GM23338 (cell line): ENCODE data around the gene NLRP1. TPM values are rescaled to one million over a fixed set of nuclear protein-coding genes. Genes with fewer than 3 reads are reported as not detected.
A peak's percentile ranks its signal among the peaks of the same experiment; 100 is the strongest.

Experiments
- ATAC-seq: fragments of 200-7000 bp; cut with Tn5 transposase; 3 replicates; pipeline ENCODE4 v1.9.1; 2020
- DNase-seq: peaks from one replicate; pipeline ENCODE4 v3.0.0-alpha.2; 2015; ENCODE audit warnings: low spot score
- H2AFZ ChIP-seq: fragments of 200-600 bp; sonication (generic); 2 replicates; pipeline ENCODE4 v1.8.0; 2016; ENCODE audit warnings: antibody characterized with exemption, mild to moderate bottlenecking, moderate library complexity
- H3F3A ChIP-seq: fragments of 200-600 bp; sonication (generic); replicated peaks from 2 replicates; pipeline ENCODE4 v1.8.0; 2017; ENCODE audit warnings: antibody characterized with exemption, mixed run types, low read depth
- H3K27ac ChIP-seq: fragments of 200-600 bp; sonication (generic); 2 replicates; pipeline ENCODE4 v1.6.1; 2016; ENCODE audit warnings: low read depth
- H3K27me3 ChIP-seq: fragments of 200-600 bp; sonication (generic); 2 replicates; pipeline ENCODE4 v1.8.0; 2016; ENCODE audit warnings: mild to moderate bottlenecking, mixed run types, moderate library complexity; ENCODE audit not compliant: insufficient read depth
- H3K36me3 ChIP-seq: fragments of 200-600 bp; sonication (generic); 2 replicates; pipeline ENCODE4 v1.8.0; 2016; ENCODE audit warnings: mild to moderate bottlenecking; ENCODE audit not compliant: insufficient read depth
- H3K4me1 ChIP-seq: fragments of 200-600 bp; sonication (generic); 2 replicates; pipeline ENCODE4 v1.8.0; 2016; ENCODE audit warnings: mild to moderate bottlenecking, moderate library complexity; ENCODE audit not compliant: insufficient read depth
- H3K4me2 ChIP-seq: fragments of 200-600 bp; sonication (generic); 2 replicates; pipeline ENCODE4 v1.7.1; 2017; ENCODE audit warnings: mixed run types
- H3K4me3 ChIP-seq: fragments of 200-600 bp; sonication (generic); 2 replicates; pipeline ENCODE4 v1.6.1; 2016; ENCODE audit warnings: mixed run types
- H3K79me2 ChIP-seq: fragments of 200-600 bp; sonication (generic); replicated peaks from 2 replicates; pipeline ENCODE4 v1.8.0; 2017; ENCODE audit warnings: mild to moderate bottlenecking; ENCODE audit not compliant: insufficient read depth
- H3K9me2 ChIP-seq: fragments of 200-600 bp; sonication (generic); 2 replicates; pipeline ENCODE4 v1.8.0; 2017; ENCODE audit not compliant: insufficient read depth
- H4K20me1 ChIP-seq: fragments of 200-600 bp; sonication (generic); replicated peaks from 2 replicates; pipeline ENCODE4 v1.8.0; 2017; ENCODE audit warnings: mild to moderate bottlenecking; ENCODE audit not compliant: insufficient read depth
- H3K27ac Mint-ChIP-seq: 2 replicates; pipeline ENCODE4 v1.8.0; 2020; ENCODE audit warnings: inconsistent platforms, mild to moderate bottlenecking, moderate library complexity, mixed read lengths
- H3K27me3 Mint-ChIP-seq: 3 replicates; pipeline ENCODE4 v1.8.0; 2022; ENCODE audit warnings: low read depth, mild to moderate bottlenecking, moderate library complexity, mixed read lengths, inconsistent platforms; ENCODE audit not compliant: insufficient read depth, poor library complexity
- H3K36me3 Mint-ChIP-seq: 3 replicates; pipeline ENCODE4 v1.8.0; 2021; ENCODE audit warnings: low read depth, mild to moderate bottlenecking, inconsistent platforms, moderate library complexity, mixed read lengths
- H3K4me1 Mint-ChIP-seq: 3 replicates; pipeline ENCODE4 v1.8.0; 2020; ENCODE audit warnings: mild to moderate bottlenecking, inconsistent platforms, mixed read lengths
- H3K4me3 Mint-ChIP-seq: 3 replicates; pipeline ENCODE4 v1.8.0; 2021; ENCODE audit warnings: moderate library complexity, mild to moderate bottlenecking, inconsistent platforms, mixed read lengths
- H3K9me3 Mint-ChIP-seq: 3 replicates; pipeline ENCODE4 v1.8.0; 2020; ENCODE audit warnings: moderate library complexity, mild to moderate bottlenecking, inconsistent platforms, mixed read lengths
- EZH2phosphoT487 ChIP-seq: fragments of 200-600 bp; sonication (generic); IDR thresholded peaks from one replicate; pipeline ENCODE4 v1.8.1; 2018; ENCODE audit warnings: antibody characterized with exemption; ENCODE audit not compliant: unreplicated experiment
- JUNB ChIP-seq: IDR thresholded peaks from one replicate; pipeline ENCODE4 v1.6.1; 2016; ENCODE audit warnings: antibody characterized with exemption; ENCODE audit not compliant: unreplicated experiment
- POLR2AphosphoS5 ChIP-seq: IDR thresholded peaks from 2 replicates; pipeline ENCODE4 v1.6.1; 2016; ENCODE audit warnings: antibody characterized with exemption, low read depth
- polyA plus RNA-seq: library from polyadenylated mRNA; unstranded; fragments of >200 nt; fragmentation: Nextera tagmentation; extraction: Ambion mirVana; gene quantifications from 2 replicates; pipeline ENCODE4 v1.2.1, GENCODE V29; 2016
- total RNA-seq: library from RNA; depleted of rRNA; stranded (reverse); fragments of >200 nt; shearing (Covaris generic); gene quantifications from 2 replicates; pipeline ENCODE4 v1.2.3, GENCODE V29; 2014
- TF ChIP-seq, protein P1 (sequence below), 2 experiments: fragments of 200-600 bp in 1 of 2; sonication (generic) in 1 of 2; conservative IDR thresholded peaks; 2 replicates each; pipeline versions ENCODE4 v1.5.1 to v1.6.1; 2016 to 2017; ENCODE audit warnings: antibody characterized with exemption in 2 of 2, low read depth in 2 of 2, mild to moderate bottlenecking in 2 of 2, moderate library complexity in 1 of 2
- TF ChIP-seq, protein P2 (sequence below): IDR thresholded peaks from 2 replicates; pipeline ENCODE4 v1.6.1; 2016; ENCODE audit warnings: antibody characterized with exemption
- TF ChIP-seq, protein P3 (sequence below): fragments of 250-450 bp; sonication (Bioruptor Pico); IDR thresholded peaks from 2 replicates; pipeline ENCODE4 v1.5.0; 2020; ENCODE audit warnings: mild to moderate bottlenecking, moderate library complexity

The NLRP1 gene
- total and polyA plus RNA-seq, 2 experiments from 2014 or later: 7.6 to 16.2 TPM

DNA sequence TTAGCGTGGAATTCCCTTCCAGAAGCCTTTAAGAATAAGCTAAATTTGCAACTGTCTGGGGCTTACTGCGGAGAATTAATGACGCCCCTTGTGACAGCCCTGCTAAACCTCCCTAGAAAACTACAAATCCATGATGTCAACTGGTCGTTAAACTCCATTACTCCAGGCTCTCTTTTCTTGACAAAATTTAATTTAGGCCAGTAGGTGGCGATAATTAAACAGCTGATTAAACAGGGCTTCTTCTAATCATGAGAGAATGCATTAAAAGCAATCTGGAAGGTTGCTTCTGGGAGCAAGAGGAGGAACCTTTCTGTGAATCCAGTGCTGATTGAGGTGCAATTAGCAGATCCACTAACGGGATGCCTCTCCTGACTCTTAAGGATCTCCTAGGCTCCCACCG is 8.1 kb upstream of the NLRP1 start:
- Mint-ChIP-seq H3K4me3 (no peak overlapping the region), H3K36me3 (no peaks in the 10 kb centered on the region), H3K9me3 (no peaks in the 10 kb centered on the region), H3K27me3 (peaks cover 2% of the 10 kb centered on the region), H3K4me1 (no peaks in the 10 kb centered on the region; the same call in 2 of the 3 replicates), H3K27ac (no peak overlapping the region)
- H4K20me1 ChIP-seq: no peaks in the 10 kb centered on the region
- no peaks in the 10 kb centered on the region for H3K27me3 ChIP-seq
- H3K36me3 ChIP-seq: no peaks in the 10 kb centered on the region
- H3K27ac ChIP-seq: no peak overlapping the region
- no peaks in the 10 kb centered on the region for H3K4me1 ChIP-seq
- no peak overlapping the region for H3K4me2 ChIP-seq
- ATAC-seq (peak; percentile 67), DNase-seq (peak; percentile 84)
- no peaks in the 10 kb centered on the region for H3K9me2 ChIP-seq
- TF ChIP-seq, protein P1, sequence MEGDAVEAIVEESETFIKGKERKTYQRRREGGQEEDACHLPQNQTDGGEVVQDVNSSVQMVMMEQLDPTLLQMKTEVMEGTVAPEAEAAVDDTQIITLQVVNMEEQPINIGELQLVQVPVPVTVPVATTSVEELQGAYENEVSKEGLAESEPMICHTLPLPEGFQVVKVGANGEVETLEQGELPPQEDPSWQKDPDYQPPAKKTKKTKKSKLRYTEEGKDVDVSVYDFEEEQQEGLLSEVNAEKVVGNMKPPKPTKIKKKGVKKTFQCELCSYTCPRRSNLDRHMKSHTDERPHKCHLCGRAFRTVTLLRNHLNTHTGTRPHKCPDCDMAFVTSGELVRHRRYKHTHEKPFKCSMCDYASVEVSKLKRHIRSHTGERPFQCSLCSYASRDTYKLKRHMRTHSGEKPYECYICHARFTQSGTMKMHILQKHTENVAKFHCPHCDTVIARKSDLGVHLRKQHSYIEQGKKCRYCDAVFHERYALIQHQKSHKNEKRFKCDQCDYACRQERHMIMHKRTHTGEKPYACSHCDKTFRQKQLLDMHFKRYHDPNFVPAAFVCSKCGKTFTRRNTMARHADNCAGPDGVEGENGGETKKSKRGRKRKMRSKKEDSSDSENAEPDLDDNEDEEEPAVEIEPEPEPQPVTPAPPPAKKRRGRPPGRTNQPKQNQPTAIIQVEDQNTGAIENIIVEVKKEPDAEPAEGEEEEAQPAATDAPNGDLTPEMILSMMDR (conservative IDR thresholded peaks at IDR 0.05; ENCODE audit: low read depth in 2 of 2): peak; percentile 62 to 81
- no peak for TF ChIP-seq EZH2phosphoT487
- H3F3A ChIP-seq: no peaks in the 10 kb centered on the region
- no peak overlapping the region for H3K4me3 ChIP-seq
- H3K79me2 ChIP-seq: no peaks in the 10 kb centered on the region
- H2AFZ ChIP-seq: 0 out of 2 replicates have a peak overlapping the region, but pooled peaks have one; percentile 81

- Histone ChIP-seq H2AFZ (0 out of 2 replicates have a peak overlapping the region, but pooled peaks have one; percentile 81), H3K9me2 (no peaks in the 10 kb centered on the region), H3K27me3 (no peaks in the 10 kb centered on the region), H3K4me2 (no peak overlapping the region), H3K79me2 (no peaks in the 10 kb centered on the region), H3K4me1 (no peaks in the 10 kb centered on the region), H3K36me3 (no peaks in the 10 kb centered on the region), H3F3A (no peaks in the 10 kb centered on the region), H3K4me3 (no peak overlapping the region), H3K27ac (no peak overlapping the region), H4K20me1 (no peaks in the 10 kb centered on the region)
- H3K27me3 Mint-ChIP-seq: peaks cover 2% of the 10 kb centered on the region
- no peaks in the 10 kb centered on the region; the same call in 2 of the 3 replicates for H3K4me1 Mint-ChIP-seq
- no peak overlapping the region for H3K4me3 Mint-ChIP-seq
- ATAC-seq: no peak
- H3K9me3 Mint-ChIP-seq: no peaks in the 10 kb centered on the region
- no peak overlapping the region for H3K27ac Mint-ChIP-seq
- H3K36me3 Mint-ChIP-seq: no peaks in the 10 kb centered on the region
- DNase-seq: no peak
- TF ChIP-seq, protein P2, sequence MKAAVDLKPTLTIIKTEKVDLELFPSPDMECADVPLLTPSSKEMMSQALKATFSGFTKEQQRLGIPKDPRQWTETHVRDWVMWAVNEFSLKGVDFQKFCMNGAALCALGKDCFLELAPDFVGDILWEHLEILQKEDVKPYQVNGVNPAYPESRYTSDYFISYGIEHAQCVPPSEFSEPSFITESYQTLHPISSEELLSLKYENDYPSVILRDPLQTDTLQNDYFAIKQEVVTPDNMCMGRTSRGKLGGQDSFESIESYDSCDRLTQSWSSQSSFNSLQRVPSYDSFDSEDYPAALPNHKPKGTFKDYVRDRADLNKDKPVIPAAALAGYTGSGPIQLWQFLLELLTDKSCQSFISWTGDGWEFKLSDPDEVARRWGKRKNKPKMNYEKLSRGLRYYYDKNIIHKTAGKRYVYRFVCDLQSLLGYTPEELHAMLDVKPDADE: no peak
- TF ChIP-seq, protein P1 (conservative IDR thresholded peaks at IDR 0.05; ENCODE audit: low read depth in 2 of 2): no peak
- TF ChIP-seq POLR2AphosphoS5 (no peak), JUNB (no peak), EZH2phosphoT487 (no peak)
- TF ChIP-seq, protein P3, sequence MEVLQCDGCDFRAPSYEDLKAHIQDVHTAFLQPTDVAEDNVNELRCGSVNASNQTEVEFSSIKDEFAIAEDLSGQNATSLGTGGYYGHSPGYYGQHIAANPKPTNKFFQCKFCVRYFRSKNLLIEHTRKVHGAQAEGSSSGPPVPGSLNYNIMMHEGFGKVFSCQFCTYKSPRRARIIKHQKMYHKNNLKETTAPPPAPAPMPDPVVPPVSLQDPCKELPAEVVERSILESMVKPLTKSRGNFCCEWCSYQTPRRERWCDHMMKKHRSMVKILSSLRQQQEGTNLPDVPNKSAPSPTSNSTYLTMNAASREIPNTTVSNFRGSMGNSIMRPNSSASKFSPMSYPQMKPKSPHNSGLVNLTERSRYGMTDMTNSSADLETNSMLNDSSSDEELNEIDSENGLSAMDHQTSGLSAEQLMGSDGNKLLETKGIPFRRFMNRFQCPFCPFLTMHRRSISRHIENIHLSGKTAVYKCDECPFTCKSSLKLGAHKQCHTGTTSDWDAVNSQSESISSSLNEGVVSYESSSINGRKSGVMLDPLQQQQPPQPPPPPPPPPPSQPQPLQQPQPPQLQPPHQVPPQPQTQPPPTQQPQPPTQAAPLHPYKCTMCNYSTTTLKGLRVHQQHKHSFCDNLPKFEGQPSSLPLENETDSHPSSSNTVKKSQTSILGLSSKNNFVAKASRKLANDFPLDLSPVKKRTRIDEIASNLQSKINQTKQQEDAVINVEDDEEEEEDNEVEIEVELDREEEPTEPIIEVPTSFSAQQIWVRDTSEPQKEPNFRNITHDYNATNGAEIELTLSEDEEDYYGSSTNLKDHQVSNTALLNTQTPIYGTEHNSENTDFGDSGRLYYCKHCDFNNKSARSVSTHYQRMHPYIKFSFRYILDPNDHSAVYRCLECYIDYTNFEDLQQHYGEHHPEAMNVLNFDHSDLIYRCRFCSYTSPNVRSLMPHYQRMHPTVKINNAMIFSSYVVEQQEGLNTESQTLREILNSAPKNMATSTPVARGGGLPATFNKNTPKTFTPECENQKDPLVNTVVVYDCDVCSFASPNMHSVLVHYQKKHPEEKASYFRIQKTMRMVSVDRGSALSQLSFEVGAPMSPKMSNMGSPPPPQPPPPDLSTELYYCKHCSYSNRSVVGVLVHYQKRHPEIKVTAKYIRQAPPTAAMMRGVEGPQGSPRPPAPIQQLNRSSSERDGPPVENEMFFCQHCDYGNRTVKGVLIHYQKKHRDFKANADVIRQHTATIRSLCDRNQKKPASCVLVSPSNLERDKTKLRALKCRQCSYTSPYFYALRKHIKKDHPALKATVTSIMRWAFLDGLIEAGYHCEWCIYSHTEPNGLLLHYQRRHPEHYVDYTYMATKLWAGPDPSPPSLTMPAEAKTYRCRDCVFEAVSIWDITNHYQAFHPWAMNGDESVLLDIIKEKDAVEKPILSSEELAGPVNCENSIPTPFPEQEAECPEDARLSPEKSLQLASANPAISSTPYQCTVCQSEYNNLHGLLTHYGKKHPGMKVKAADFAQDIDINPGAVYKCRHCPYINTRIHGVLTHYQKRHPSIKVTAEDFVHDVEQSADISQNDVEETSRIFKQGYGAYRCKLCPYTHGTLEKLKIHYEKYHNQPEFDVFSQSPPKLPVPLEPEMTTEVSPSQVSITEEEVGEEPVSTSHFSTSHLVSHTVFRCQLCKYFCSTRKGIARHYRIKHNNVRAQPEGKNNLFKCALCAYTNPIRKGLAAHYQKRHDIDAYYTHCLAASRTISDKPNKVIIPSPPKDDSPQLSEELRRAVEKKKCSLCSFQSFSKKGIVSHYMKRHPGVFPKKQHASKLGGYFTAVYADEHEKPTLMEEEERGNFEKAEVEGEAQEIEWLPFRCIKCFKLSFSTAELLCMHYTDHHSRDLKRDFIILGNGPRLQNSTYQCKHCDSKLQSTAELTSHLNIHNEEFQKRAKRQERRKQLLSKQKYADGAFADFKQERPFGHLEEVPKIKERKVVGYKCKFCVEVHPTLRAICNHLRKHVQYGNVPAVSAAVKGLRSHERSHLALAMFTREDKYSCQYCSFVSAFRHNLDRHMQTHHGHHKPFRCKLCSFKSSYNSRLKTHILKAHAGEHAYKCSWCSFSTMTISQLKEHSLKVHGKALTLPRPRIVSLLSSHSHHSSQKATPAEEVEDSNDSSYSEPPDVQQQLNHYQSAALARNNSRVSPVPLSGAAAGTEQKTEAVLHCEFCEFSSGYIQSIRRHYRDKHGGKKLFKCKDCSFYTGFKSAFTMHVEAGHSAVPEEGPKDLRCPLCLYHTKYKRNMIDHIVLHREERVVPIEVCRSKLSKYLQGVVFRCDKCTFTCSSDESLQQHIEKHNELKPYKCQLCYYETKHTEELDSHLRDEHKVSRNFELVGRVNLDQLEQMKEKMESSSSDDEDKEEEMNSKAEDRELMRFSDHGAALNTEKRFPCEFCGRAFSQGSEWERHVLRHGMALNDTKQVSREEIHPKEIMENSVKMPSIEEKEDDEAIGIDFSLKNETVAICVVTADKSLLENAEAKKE (CRISPR knock-in tag): no peak
Measured at GRCh38 chr17:5591966-5592365, 7.7 kb upstream of the NLRP1 start.
